Hepatocyte (in vitro differentiated cells): Measurements from ENCODE around the gene ZNF804B. TPM values are rescaled to one million over a fixed set of nuclear protein-coding genes. Genes with fewer than 3 reads are reported as not detected.

Experiments
- DNase-seq: peaks from one replicate; pipeline ENCODE4 v3.0.0-alpha.2; 2016; ENCODE audit warnings: low spot score
- H2AFZ ChIP-seq: fragments of 200-600 bp; sonication (generic); 2 replicates; pipeline ENCODE4 v1.6.0; 2016; ENCODE audit warnings: antibody characterized with exemption, mild to moderate bottlenecking
- H3K27ac ChIP-seq: fragments of 200-600 bp; sonication (generic); 2 replicates; pipeline ENCODE4 v1.5.1; 2016; ENCODE audit warnings: mild to moderate bottlenecking
- H3K27me3 ChIP-seq: fragments of 200-600 bp; sonication (generic); 2 replicates; pipeline ENCODE4 v1.6.1; 2016
- H3K36me3 ChIP-seq: fragments of 200-600 bp; sonication (generic); replicated peaks from 2 replicates; pipeline ENCODE4 v1.5.1; 2016; ENCODE audit warnings: low read depth; ENCODE audit not compliant: insufficient read depth
- H3K4me1 ChIP-seq: fragments of 200-600 bp; sonication (generic); 2 replicates; pipeline ENCODE4 v1.5.1; 2016; ENCODE audit warnings: mild to moderate bottlenecking, moderate library complexity; ENCODE audit not compliant: insufficient read depth
- H3K4me2 ChIP-seq: fragments of 200-600 bp; sonication (generic); 2 replicates; pipeline ENCODE4 v1.6.0; 2016
- H3K4me3 ChIP-seq: fragments of 200-600 bp; sonication (generic); 2 replicates; pipeline ENCODE4 v1.5.1; 2016; ENCODE audit warnings: mild to moderate bottlenecking
- H3K79me2 ChIP-seq: fragments of 200-600 bp; sonication (generic); 2 replicates; pipeline ENCODE4 v1.6.0; 2017; ENCODE audit warnings: mild to moderate bottlenecking
- H3K9me2 ChIP-seq: fragments of 200-600 bp; sonication (generic); replicated peaks from 2 replicates; pipeline ENCODE4 v1.6.0; 2017; ENCODE audit warnings: mild to moderate bottlenecking; ENCODE audit not compliant: insufficient read depth
- H3K9me3 ChIP-seq: fragments of 200-600 bp; sonication (generic); 2 replicates; pipeline ENCODE4 v1.5.1; 2016; ENCODE audit warnings: low read depth, mild to moderate bottlenecking
- H4K20me1 ChIP-seq: fragments of 200-600 bp; sonication (generic); 2 replicates; pipeline ENCODE4 v1.6.0; 2016; ENCODE audit warnings: mild to moderate bottlenecking; ENCODE audit not compliant: insufficient read depth, poor library complexity, severe bottlenecking
- CTCF ChIP-seq: fragments of 200-600 bp; sonication (generic); IDR thresholded peaks from 2 replicates; pipeline ENCODE4 v1.5.1; 2016; ENCODE audit warnings: antibody characterized with exemption, mild to moderate bottlenecking; ENCODE audit not compliant: poor library complexity
- EZH2 ChIP-seq: fragments of 200-600 bp; sonication (generic); IDR thresholded peaks from 2 replicates; pipeline ENCODE4 v1.6.1; 2016; ENCODE audit warnings: antibody characterized with exemption, mild to moderate bottlenecking, borderline replicate concordance
- EZH2phosphoT487 ChIP-seq: fragments of 200-600 bp; sonication (generic); IDR thresholded peaks from one replicate; pipeline ENCODE4 v1.6.1; 2018; ENCODE audit warnings: antibody characterized with exemption, mild to moderate bottlenecking, low read depth, moderate library complexity; ENCODE audit not compliant: unreplicated experiment, severe bottlenecking
- WGBS: methylation state at CpG from one replicate; pipeline ENCODE4 v1.1.6; 2016; ENCODE audit warnings: low lambda C conversion rate; ENCODE audit errors: missing lambda C conversion rate; 5-methylcytosine and 5-hydroxymethylcytosine counted together
- polyA plus RNA-seq: library from polyadenylated mRNA; unstranded; fragments of >200 nt; fragmentation: Nextera tagmentation; extraction: Ambion mirVana; gene quantifications from 2 replicates; pipeline ENCODE4 v1.2.1, GENCODE V29; 2016
- small RNA-seq: library from RNA; depleted of rRNA; stranded (forward); fragments of <200 nt; gene quantifications from one replicate; pipeline ENCODE3, GENCODE V24; 2014
- total RNA-seq: library from RNA; depleted of rRNA; stranded (reverse); fragments of >200 nt; gene quantifications from 2 replicates; pipeline ENCODE4 v1.2.3, GENCODE V29; 2014

The ZNF804B gene
- total and polyA plus RNA-seq, 2 experiments from 2014 or later, result not detected

GRCh38 chr7:89357121-89357520, 597.6 kb downstream of the ZNF804B start:
- Histone ChIP-seq H3K4me1 (no peaks in the 10 kb centered on the region), H3K27me3 (no peaks in the 10 kb centered on the region), H3K4me2 (no peak overlapping the region), H4K20me1 (no peaks in the 10 kb centered on the region), H3K4me3 (no peak overlapping the region), H3K9me3 (no peaks in the 10 kb centered on the region), H2AFZ (no peak overlapping the region), H3K9me2 (no peaks in the 10 kb centered on the region), H3K79me2 (no peaks in the 10 kb centered on the region), H3K36me3 (no peaks in the 10 kb centered on the region), H3K27ac (no peak overlapping the region)
- WGBS, result 58% methylated on average over 1 of the region's 1 CpG
- TF ChIP-seq EZH2 (no peak), EZH2phosphoT487 (no peak), CTCF (no peak)
- no peak for DNase-seq

- Histone ChIP-seq H2AFZ (no peak overlapping the region), H3K4me1 (no peaks in the 10 kb centered on the region), H3K36me3 (no peaks in the 10 kb centered on the region), H3K4me2 (no peak overlapping the region), H3K79me2 (no peaks in the 10 kb centered on the region), H3K27ac (no peak overlapping the region), H4K20me1 (no peaks in the 10 kb centered on the region), H3K4me3 (no peak overlapping the region), H3K9me2 (no peaks in the 10 kb centered on the region), H3K9me3 (no peaks in the 10 kb centered on the region), H3K27me3 (no peaks in the 10 kb centered on the region)
- WGBS, result 86% methylated on average over 3 of the region's 3 CpGs
- DNase-seq, result no peak
- no peak for TF ChIP-seq CTCF
- TF ChIP-seq EZH2phosphoT487, result no peak
- no peak for TF ChIP-seq EZH2
Measured at GRCh38 chr7:89377219-89377618, 617.7 kb downstream of the ZNF804B start.

- Histone ChIP-seq H3K4me1 (no peaks in the 10 kb centered on the region), H3K27ac (no peak overlapping the region), H2AFZ (no peak overlapping the region), H3K36me3 (no peaks in the 10 kb centered on the region), H3K79me2 (no peaks in the 10 kb centered on the region), H3K9me2 (no peaks in the 10 kb centered on the region), H3K9me3 (no peaks in the 10 kb centered on the region), H4K20me1 (no peaks in the 10 kb centered on the region), H3K27me3 (no peaks in the 10 kb centered on the region), H3K4me2 (no peak overlapping the region), H3K4me3 (no peak overlapping the region)
- TF ChIP-seq CTCF, result no peak
- no peak for TF ChIP-seq EZH2
- no peak for TF ChIP-seq EZH2phosphoT487
- no peak for DNase-seq
- 82% methylated on average over 1 of the region's 1 CpG for WGBS
Measured at GRCh38 chr7:89385411-89385810, 625.9 kb downstream of the ZNF804B start.

Small RNAs within 50 kb of the gene (small RNA-seq; reads per million reads assigned to genes)
- not detected for gene AC002127.1

Other genes starting within 250 kb of the ZNF804B start
- gene TEX47, start 36.0 kb downstream of the ZNF804B start, total RNA-seq, result not detected in 2 replicates
- gene TEX47, start 36.0 kb downstream of the ZNF804B start, polyA plus RNA-seq, result not detected in 2 replicates